Measurements from ENCODE around the gene HEXA. TPM values are rescaled to one million over a fixed set of nuclear protein-coding genes. Genes with fewer than 3 reads are reported as not detected.

Gene HEXA
- total and polyA plus RNA-seq, 9 of the 15 experiments (the other 6 are each of a cell fraction or from before 2014, with no cell fraction given) = 22.2 to 136 (median 68.9) TPM

DNA sequence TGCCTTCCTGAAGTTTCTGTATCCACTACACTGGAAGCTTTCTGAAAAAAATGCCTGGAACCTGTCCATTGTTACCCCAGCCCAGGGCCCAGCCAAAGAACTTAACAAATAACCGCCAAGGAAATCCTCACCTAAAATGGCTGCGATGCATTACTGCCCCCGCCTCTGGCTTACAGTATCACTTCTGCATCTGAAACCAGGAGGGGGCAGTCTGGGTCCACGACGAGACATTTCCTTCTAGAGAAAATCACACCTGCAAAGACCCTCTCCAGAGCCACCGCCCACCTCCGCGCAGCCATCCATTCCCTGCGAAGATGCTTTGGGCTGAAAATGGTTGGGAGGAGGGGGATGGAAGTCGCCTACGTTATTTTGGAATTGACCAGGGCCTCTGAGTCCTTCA is 33.4 kb downstream of the HEXA start:
- Histone ChIP-seq H3K27me3 (ENCODE audit: control insufficient read depth in 2 of 2, insufficient read depth in 2 of 2, low read length in 2 of 2) (no peaks in the 10 kb centered on the region), H3K9ac (ENCODE audit: insufficient read depth in 1 of 2, low read depth in 2 of 2, low read length in 2 of 2) (no peak overlapping the region), H3K9me3 (replicated peaks; ENCODE audit: control insufficient read depth, insufficient read depth, low read depth, low read length) (no peaks in the 10 kb centered on the region), H3K27ac (ENCODE audit: extremely low read depth, low read depth, low read length) (no peak overlapping the region), H3K4me2 (ENCODE audit: insufficient read depth, low read length) (no peak overlapping the region), H3K79me2 (ENCODE audit: control insufficient read depth, insufficient read depth, low read length) (no peaks in the 10 kb centered on the region), H3K4me3 (no peak overlapping the region), H2AFZ (ENCODE audit: low read depth, low read length) (no peak overlapping the region), H4K20me1 (replicated peaks; ENCODE audit: control insufficient read depth, insufficient read depth, low read length) (peaks cover 3% of the 10 kb centered on the region; the same call in 1 of the 2 replicates), H3K9me1 (ENCODE audit: control insufficient read depth, insufficient read depth, low read length) (no peaks in the 10 kb centered on the region), H3K4me1 (replicated peaks in 1 of 2; ENCODE audit: control insufficient read depth in 2 of 2, insufficient read depth in 2 of 2, low read length in 2 of 2) (peaks cover 3 to 5% of the 10 kb centered on the region in 2 experiments; a peak in 3 of 5 replicates), H3K36me3 (ENCODE audit: control insufficient read depth, insufficient read depth, low read length) (peaks cover 35% of the 10 kb centered on the region)
- in situ Hi-C loops (cut with MboI) (loop anchor here (10.0 kb wide), 1 partner anchor 242 kb away; no protein-coding TSS in a partner anchor), intact Hi-C loops (cut with micrococcal nuclease) (no loop called here)
- POLR2A ChIA-PET = no interaction called here
- WGBS (ENCODE audit: insufficient coverage, low coverage, missing lambda C conversion rate) = 62% methylated on average over 11 of the region's 11 CpGs
- BruUV-seq (replicated peaks) = no TSS peak
- TF ChIP-seq YY1 (IDR thresholded peaks at IDR 0.05; ENCODE audit: borderline replicate concordance in 1 of 3, control insufficient read depth in 1 of 3, extremely low read depth in 1 of 3, insufficient read depth in 3 of 3, insufficient read length in 1 of 3, insufficient replicate concordance in 2 of 3, low read depth in 1 of 3, low read length in 2 of 3) (peak in 2 of 3 experiments; percentile 36 to 86), RAD21 (CRISPR knock-in tag; conservative IDR thresholded peaks at IDR 0.05 in 1 of 2, IDR thresholded peaks at IDR 0.05 in 1 of 2) (peak in 1 of 2 experiments; percentile 56; a peak in 2 of 4 replicates), CCNT2 (IDR thresholded peaks at IDR 0.05; ENCODE audit: borderline replicate concordance, extremely low read depth, insufficient read length, low read depth, low read length) (no peak)
- TF ChIP-seq, protein P1, sequence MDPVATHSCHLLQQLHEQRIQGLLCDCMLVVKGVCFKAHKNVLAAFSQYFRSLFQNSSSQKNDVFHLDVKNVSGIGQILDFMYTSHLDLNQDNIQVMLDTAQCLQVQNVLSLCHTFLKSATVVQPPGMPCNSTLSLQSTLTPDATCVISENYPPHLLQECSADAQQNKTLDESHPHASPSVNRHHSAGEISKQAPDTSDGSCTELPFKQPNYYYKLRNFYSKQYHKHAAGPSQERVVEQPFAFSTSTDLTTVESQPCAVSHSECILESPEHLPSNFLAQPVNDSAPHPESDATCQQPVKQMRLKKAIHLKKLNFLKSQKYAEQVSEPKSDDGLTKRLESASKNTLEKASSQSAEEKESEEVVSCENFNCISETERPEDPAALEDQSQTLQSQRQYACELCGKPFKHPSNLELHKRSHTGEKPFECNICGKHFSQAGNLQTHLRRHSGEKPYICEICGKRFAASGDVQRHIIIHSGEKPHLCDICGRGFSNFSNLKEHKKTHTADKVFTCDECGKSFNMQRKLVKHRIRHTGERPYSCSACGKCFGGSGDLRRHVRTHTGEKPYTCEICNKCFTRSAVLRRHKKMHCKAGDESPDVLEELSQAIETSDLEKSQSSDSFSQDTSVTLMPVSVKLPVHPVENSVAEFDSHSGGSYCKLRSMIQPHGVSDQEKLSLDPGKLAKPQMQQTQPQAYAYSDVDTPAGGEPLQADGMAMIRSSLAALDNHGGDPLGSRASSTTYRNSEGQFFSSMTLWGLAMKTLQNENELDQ (CRISPR knock-in tag; IDR thresholded peaks at IDR 0.05; ENCODE audit: borderline replicate concordance) = no peak
- TF ChIP-seq, protein P2, sequence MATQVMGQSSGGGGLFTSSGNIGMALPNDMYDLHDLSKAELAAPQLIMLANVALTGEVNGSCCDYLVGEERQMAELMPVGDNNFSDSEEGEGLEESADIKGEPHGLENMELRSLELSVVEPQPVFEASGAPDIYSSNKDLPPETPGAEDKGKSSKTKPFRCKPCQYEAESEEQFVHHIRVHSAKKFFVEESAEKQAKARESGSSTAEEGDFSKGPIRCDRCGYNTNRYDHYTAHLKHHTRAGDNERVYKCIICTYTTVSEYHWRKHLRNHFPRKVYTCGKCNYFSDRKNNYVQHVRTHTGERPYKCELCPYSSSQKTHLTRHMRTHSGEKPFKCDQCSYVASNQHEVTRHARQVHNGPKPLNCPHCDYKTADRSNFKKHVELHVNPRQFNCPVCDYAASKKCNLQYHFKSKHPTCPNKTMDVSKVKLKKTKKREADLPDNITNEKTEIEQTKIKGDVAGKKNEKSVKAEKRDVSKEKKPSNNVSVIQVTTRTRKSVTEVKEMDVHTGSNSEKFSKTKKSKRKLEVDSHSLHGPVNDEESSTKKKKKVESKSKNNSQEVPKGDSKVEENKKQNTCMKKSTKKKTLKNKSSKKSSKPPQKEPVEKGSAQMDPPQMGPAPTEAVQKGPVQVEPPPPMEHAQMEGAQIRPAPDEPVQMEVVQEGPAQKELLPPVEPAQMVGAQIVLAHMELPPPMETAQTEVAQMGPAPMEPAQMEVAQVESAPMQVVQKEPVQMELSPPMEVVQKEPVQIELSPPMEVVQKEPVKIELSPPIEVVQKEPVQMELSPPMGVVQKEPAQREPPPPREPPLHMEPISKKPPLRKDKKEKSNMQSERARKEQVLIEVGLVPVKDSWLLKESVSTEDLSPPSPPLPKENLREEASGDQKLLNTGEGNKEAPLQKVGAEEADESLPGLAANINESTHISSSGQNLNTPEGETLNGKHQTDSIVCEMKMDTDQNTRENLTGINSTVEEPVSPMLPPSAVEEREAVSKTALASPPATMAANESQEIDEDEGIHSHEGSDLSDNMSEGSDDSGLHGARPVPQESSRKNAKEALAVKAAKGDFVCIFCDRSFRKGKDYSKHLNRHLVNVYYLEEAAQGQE (IDR thresholded peaks at IDR 0.05; ENCODE audit: borderline replicate concordance) = peak; percentile 29; the same call in 1 of the 2 replicates
- TF ChIP-seq, protein P2 (CRISPR knock-in tag; IDR thresholded peaks at IDR 0.05; ENCODE audit: low read depth) = no peak
- TF ChIP-seq, protein P3, sequence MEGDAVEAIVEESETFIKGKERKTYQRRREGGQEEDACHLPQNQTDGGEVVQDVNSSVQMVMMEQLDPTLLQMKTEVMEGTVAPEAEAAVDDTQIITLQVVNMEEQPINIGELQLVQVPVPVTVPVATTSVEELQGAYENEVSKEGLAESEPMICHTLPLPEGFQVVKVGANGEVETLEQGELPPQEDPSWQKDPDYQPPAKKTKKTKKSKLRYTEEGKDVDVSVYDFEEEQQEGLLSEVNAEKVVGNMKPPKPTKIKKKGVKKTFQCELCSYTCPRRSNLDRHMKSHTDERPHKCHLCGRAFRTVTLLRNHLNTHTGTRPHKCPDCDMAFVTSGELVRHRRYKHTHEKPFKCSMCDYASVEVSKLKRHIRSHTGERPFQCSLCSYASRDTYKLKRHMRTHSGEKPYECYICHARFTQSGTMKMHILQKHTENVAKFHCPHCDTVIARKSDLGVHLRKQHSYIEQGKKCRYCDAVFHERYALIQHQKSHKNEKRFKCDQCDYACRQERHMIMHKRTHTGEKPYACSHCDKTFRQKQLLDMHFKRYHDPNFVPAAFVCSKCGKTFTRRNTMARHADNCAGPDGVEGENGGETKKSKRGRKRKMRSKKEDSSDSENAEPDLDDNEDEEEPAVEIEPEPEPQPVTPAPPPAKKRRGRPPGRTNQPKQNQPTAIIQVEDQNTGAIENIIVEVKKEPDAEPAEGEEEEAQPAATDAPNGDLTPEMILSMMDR (IDR thresholded peaks at IDR 0.05 in 2 of 3, conservative IDR thresholded peaks at IDR 0.05 in 1 of 3; ENCODE audit: insufficient read depth in 2 of 3, low read depth in 1 of 3, low read length in 3 of 3) = peak; percentile 53 to 76 (median 62)
- DNase-seq (ENCODE audit: extremely low read depth in 1 of 4, low spot score in 3 of 4) (peak in 2 of 4 experiments; percentile 19 to 42), ATAC-seq (peak; percentile 78), FAIRE-seq (no peak)
- CTCF ChIA-PET (ENCODE audit: low intra/inter-chr PET ratio) = no interaction called here
